Parathyroid adenoma (tissue), 2 donors: Measurements from ENCODE around the gene AIDA.

Source experiments
- H2AFZ ChIP-seq: fragments of 300-600 bp; sonication (generic); one replicate; pipeline ENCODE4 v1.7.0; 2017; ENCODE audit warnings: antibody characterized with exemption, mild to moderate bottlenecking
- H3K27ac ChIP-seq: fragments of 300-600 bp; sonication (generic); one replicate; pipeline ENCODE4 v1.7.0; 2017
- H3K27me3 ChIP-seq: fragments of 300-600 bp; sonication (generic); one replicate; pipeline ENCODE4 v1.7.0; 2017; ENCODE audit warnings: low read length; ENCODE audit not compliant: control insufficient read depth, insufficient read depth
- H3K36me3 ChIP-seq: fragments of 300-600 bp; sonication (generic); one replicate; pipeline ENCODE4 v1.7.0; 2017; ENCODE audit warnings: low read length; ENCODE audit not compliant: control insufficient read depth, insufficient read depth
- H3K4me1 ChIP-seq: fragments of 300-600 bp; sonication (generic); one replicate; pipeline ENCODE4 v1.7.0; 2017; ENCODE audit warnings: control low read depth
- H3K4me2 ChIP-seq: fragments of 300-600 bp; sonication (generic); one replicate; pipeline ENCODE4 v1.7.0; 2017; ENCODE audit warnings: low read length
- H3K4me3 ChIP-seq: fragments of 300-600 bp; sonication (generic); one replicate; pipeline ENCODE4 v1.7.0; 2017; ENCODE audit warnings: low read depth, low read length
- H3K79me2 ChIP-seq: fragments of 300-600 bp; sonication (generic); one replicate; pipeline ENCODE4 v1.7.0; 2017; ENCODE audit warnings: control low read depth
- H3K9ac ChIP-seq: fragments of 300-600 bp; sonication (generic); one replicate; pipeline ENCODE4 v1.7.0; 2017; ENCODE audit warnings: mild to moderate bottlenecking
- H3K9me3 ChIP-seq: fragments of 300-600 bp; sonication (generic); one replicate; pipeline ENCODE4 v1.7.0; 2017; ENCODE audit warnings: low read length; ENCODE audit not compliant: control insufficient read depth
- TF ChIP-seq, protein P1 (sequence below): fragments of 300-600 bp; sonication (generic); IDR thresholded peaks from one replicate; pipeline ENCODE4 v1.7.0; 2017; ENCODE audit warnings: antibody characterized with exemption, mild to moderate bottlenecking
- donor health status: primary hyperparathyroidism.

AIDA gene

GRCh38 chr1:222631611-222632208 lies 80.6 kb downstream of the AIDA start:
- Histone ChIP-seq H3K4me1 (no peaks in the 10 kb centered on the region), H3K4me3 (no peak overlapping the region), H3K9ac (no peak overlapping the region), H3K9me3 (no peaks in the 10 kb centered on the region), H3K36me3 (no peaks in the 10 kb centered on the region), H2AFZ (no peak overlapping the region), H3K4me2 (no peak overlapping the region), H3K27ac (no peak overlapping the region), H3K79me2 (no peaks in the 10 kb centered on the region), H3K27me3 (no peaks in the 10 kb centered on the region)
- TF ChIP-seq, protein P1, sequence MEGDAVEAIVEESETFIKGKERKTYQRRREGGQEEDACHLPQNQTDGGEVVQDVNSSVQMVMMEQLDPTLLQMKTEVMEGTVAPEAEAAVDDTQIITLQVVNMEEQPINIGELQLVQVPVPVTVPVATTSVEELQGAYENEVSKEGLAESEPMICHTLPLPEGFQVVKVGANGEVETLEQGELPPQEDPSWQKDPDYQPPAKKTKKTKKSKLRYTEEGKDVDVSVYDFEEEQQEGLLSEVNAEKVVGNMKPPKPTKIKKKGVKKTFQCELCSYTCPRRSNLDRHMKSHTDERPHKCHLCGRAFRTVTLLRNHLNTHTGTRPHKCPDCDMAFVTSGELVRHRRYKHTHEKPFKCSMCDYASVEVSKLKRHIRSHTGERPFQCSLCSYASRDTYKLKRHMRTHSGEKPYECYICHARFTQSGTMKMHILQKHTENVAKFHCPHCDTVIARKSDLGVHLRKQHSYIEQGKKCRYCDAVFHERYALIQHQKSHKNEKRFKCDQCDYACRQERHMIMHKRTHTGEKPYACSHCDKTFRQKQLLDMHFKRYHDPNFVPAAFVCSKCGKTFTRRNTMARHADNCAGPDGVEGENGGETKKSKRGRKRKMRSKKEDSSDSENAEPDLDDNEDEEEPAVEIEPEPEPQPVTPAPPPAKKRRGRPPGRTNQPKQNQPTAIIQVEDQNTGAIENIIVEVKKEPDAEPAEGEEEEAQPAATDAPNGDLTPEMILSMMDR, result no peak

DNA sequence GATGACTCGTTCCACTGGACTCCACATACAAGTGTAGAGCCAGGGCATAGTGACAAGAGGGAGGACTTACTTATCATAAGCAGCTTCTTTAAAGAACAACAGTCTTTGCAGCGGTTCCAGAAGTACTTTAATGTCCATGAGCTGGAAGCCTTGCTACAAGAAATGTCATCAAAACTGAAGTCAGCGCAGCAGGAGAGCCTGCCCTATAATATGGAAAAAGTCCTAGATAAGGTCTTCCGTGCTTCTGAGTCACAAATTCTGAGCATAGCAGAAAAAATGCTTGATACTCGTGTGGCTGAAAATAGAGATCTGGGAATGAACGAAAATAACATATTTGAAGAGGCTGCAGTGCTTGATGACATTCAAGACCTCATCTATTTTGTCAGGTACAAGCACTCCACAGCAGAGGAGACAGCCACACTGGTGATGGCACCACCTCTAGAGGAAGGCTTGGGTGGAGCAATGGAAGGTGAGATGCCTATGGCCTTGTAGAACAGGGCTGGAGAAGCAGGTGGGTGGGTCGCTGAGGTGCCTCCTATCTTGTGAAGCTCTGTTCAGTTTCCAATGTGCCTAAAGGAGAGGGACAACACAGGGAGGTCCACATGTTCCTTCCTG lies 82.3 kb downstream of the AIDA start:
- Histone ChIP-seq H2AFZ (no peak overlapping the region), H3K4me1 (no peaks in the 10 kb centered on the region), H3K4me2 (no peak overlapping the region), H3K79me2 (no peaks in the 10 kb centered on the region), H3K27me3 (no peaks in the 10 kb centered on the region), H3K4me3 (no peak overlapping the region), H3K27ac (no peak overlapping the region), H3K9ac (no peak overlapping the region), H3K36me3 (no peaks in the 10 kb centered on the region), H3K9me3 (no peaks in the 10 kb centered on the region)
- TF ChIP-seq, protein P1, result no peak

GRCh38 chr1:222627232-222627631 lies 85.1 kb downstream of the AIDA start:
- TF ChIP-seq, protein P1, result no peak
- no peak overlapping the region for H3K4me2 ChIP-seq
- no peaks in the 10 kb centered on the region for H3K79me2 ChIP-seq
- no peaks in the 10 kb centered on the region for H3K27me3 ChIP-seq
- H2AFZ ChIP-seq, result no peak overlapping the region
- H3K27ac ChIP-seq, result no peak overlapping the region
- H3K9me3 ChIP-seq, result no peaks in the 10 kb centered on the region
- H3K4me3 ChIP-seq, result no peak overlapping the region
- H3K36me3 ChIP-seq, result no peaks in the 10 kb centered on the region
- H3K4me1 ChIP-seq, result no peaks in the 10 kb centered on the region
- H3K9ac ChIP-seq, result no peak overlapping the region

DNA sequence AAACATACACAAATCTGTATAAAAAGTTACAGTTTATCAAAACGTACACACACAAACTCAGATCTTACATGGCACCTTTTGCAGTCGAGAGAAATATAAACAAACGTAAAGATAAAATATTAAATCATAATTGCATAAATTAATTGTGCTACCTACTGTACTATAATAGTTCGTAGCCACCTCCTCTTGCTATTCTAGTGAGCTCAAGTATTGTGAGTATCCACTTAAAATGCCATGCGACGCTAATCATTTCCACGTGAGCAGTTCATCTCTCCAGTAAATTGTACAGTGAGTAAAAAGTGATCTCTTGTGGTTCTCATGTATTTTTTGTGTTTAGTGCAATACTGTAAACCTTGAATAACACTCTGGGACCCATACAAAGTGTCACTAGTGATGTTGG lies 88.1 kb downstream of the AIDA start:
- Histone ChIP-seq H3K9me3 (no peaks in the 10 kb centered on the region), H3K79me2 (no peaks in the 10 kb centered on the region), H2AFZ (no peak overlapping the region), H3K36me3 (no peaks in the 10 kb centered on the region), H3K4me1 (no peaks in the 10 kb centered on the region), H3K4me2 (no peak overlapping the region), H3K27ac (no peak overlapping the region), H3K4me3 (no peak overlapping the region), H3K27me3 (no peaks in the 10 kb centered on the region), H3K9ac (no peak overlapping the region)
- TF ChIP-seq, protein P1, result no peak

DNA sequence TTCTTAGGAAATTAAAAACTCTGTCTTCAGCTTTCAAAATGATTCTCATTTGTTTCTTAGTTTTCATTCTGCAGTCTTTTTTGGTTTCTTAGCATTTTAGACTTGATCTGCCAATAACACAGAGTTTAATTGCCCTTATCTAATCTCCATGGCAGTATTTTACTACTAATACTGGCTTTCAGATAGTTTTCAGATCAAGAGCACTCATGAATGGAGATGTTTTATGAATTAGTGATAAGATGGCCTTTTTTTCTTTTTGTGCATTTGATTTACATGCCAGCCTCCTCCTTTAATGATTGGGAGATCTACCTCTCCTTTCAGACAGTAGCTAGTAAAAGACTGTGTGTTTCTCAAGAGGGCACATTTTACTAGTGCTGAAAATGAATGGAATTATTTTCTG lies 88.8 kb downstream of the AIDA start:
- no peaks in the 10 kb centered on the region for H3K4me1 ChIP-seq
- H3K9ac ChIP-seq, result no peak overlapping the region
- no peak overlapping the region for H3K4me3 ChIP-seq
- H3K27me3 ChIP-seq, result no peaks in the 10 kb centered on the region
- TF ChIP-seq, protein P1, result no peak
- no peaks in the 10 kb centered on the region for H3K79me2 ChIP-seq
- no peaks in the 10 kb centered on the region for H3K9me3 ChIP-seq
- no peak overlapping the region for H2AFZ ChIP-seq
- no peak overlapping the region for H3K27ac ChIP-seq
- H3K36me3 ChIP-seq, result no peaks in the 10 kb centered on the region
- H3K4me2 ChIP-seq, result no peak overlapping the region
